ENCODE results near the gene NDST4. TPM values are rescaled to one million over a fixed set of nuclear protein-coding genes. Genes with fewer than 3 reads are reported as not detected.

NDST4 gene
- total RNA-seq = not detected
- not detected for polyA plus RNA-seq

GRCh38 chr4:115113506-115114106 is at the start of gene NDST4:
Gene NDST4 (minus strand): TSS chr4:115113620. CDS start chr4:115077036, 36,584 bp downstream.
- Histone ChIP-seq H3K4me3 (ENCODE audit: low read depth in 1 of 3, low read length in 3 of 3) (no peak within 1 kb of the TSS), H3K9ac (ENCODE audit: low read depth in 1 of 2, low read length in 2 of 2) (no peak within 1 kb of the TSS), H3K27me3 (ENCODE audit: control insufficient read depth in 4 of 4, insufficient read depth in 4 of 4, low read length in 3 of 4) (peaks cover 0 to 7% (median 0%) of the 10 kb centered on the region in 4 donors), H3K36me3 (ENCODE audit: control insufficient read depth in 4 of 4, insufficient read depth in 3 of 4, low read depth in 1 of 4, low read length in 3 of 4) (no peaks in the 10 kb centered on the region), H3K4me1 (ENCODE audit: control insufficient read depth in 4 of 4, insufficient read depth in 4 of 4, low read length in 3 of 4) (no peaks in the 10 kb centered on the region), H3K27ac (ENCODE audit: low read depth in 1 of 2, low read length in 2 of 2) (no peak within 1 kb of the TSS), H3K9me3 (ENCODE audit: control insufficient read depth in 4 of 4, low read length in 3 of 4) (no peaks in the 10 kb centered on the region)
- 44% methylated on average over 10 of the region's 10 CpGs for WGBS
- no peak for TF ChIP-seq NR2F2 (IDR thresholded peaks at IDR 0.05)
- TF ChIP-seq YY1 (IDR thresholded peaks at IDR 0.05) = no peak
- no peak for TF ChIP-seq FOXA1 (IDR thresholded peaks at IDR 0.05)
- TF ChIP-seq HNF4G (IDR thresholded peaks at IDR 0.05) = no peak
- TF ChIP-seq FOXA2 (IDR thresholded peaks at IDR 0.05) = no peak
- no peak for TF ChIP-seq ATF3 (IDR thresholded peaks at IDR 0.05)
- no peak for TF ChIP-seq RAD21 (IDR thresholded peaks at IDR 0.05)
- no peak for TF ChIP-seq ZBTB33 (IDR thresholded peaks at IDR 0.05)
- TF ChIP-seq EGR1 (IDR thresholded peaks at IDR 0.05; ENCODE audit: low read depth in 2 of 2) = no peak
- TF ChIP-seq, protein P1, sequence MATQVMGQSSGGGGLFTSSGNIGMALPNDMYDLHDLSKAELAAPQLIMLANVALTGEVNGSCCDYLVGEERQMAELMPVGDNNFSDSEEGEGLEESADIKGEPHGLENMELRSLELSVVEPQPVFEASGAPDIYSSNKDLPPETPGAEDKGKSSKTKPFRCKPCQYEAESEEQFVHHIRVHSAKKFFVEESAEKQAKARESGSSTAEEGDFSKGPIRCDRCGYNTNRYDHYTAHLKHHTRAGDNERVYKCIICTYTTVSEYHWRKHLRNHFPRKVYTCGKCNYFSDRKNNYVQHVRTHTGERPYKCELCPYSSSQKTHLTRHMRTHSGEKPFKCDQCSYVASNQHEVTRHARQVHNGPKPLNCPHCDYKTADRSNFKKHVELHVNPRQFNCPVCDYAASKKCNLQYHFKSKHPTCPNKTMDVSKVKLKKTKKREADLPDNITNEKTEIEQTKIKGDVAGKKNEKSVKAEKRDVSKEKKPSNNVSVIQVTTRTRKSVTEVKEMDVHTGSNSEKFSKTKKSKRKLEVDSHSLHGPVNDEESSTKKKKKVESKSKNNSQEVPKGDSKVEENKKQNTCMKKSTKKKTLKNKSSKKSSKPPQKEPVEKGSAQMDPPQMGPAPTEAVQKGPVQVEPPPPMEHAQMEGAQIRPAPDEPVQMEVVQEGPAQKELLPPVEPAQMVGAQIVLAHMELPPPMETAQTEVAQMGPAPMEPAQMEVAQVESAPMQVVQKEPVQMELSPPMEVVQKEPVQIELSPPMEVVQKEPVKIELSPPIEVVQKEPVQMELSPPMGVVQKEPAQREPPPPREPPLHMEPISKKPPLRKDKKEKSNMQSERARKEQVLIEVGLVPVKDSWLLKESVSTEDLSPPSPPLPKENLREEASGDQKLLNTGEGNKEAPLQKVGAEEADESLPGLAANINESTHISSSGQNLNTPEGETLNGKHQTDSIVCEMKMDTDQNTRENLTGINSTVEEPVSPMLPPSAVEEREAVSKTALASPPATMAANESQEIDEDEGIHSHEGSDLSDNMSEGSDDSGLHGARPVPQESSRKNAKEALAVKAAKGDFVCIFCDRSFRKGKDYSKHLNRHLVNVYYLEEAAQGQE (IDR thresholded peaks at IDR 0.05) = no peak
- TF ChIP-seq SP1 (IDR thresholded peaks at IDR 0.05) = no peak
- no peak for TF ChIP-seq JUND (IDR thresholded peaks at IDR 0.05)
- TF ChIP-seq, protein P2, sequence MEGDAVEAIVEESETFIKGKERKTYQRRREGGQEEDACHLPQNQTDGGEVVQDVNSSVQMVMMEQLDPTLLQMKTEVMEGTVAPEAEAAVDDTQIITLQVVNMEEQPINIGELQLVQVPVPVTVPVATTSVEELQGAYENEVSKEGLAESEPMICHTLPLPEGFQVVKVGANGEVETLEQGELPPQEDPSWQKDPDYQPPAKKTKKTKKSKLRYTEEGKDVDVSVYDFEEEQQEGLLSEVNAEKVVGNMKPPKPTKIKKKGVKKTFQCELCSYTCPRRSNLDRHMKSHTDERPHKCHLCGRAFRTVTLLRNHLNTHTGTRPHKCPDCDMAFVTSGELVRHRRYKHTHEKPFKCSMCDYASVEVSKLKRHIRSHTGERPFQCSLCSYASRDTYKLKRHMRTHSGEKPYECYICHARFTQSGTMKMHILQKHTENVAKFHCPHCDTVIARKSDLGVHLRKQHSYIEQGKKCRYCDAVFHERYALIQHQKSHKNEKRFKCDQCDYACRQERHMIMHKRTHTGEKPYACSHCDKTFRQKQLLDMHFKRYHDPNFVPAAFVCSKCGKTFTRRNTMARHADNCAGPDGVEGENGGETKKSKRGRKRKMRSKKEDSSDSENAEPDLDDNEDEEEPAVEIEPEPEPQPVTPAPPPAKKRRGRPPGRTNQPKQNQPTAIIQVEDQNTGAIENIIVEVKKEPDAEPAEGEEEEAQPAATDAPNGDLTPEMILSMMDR (IDR thresholded peaks at IDR 0.05; ENCODE audit: low read depth, low read length, missing input control) = no peak
- no peak for TF ChIP-seq TAF1 (conservative IDR thresholded peaks at IDR 0.05)
- TF ChIP-seq GABPA (IDR thresholded peaks at IDR 0.05 in 1 of 2, conservative IDR thresholded peaks at IDR 0.05 in 1 of 2) = no peak
- no peak for TF ChIP-seq HNF4A (conservative IDR thresholded peaks at IDR 0.05)
- TF ChIP-seq MAX (IDR thresholded peaks at IDR 0.05) = no peak
- no peak for DNase-seq (ENCODE audit: low spot score)

All from liver (tissue), 9 donors.